Measurements from ENCODE around the gene MED16.

MED16 gene

DNA sequence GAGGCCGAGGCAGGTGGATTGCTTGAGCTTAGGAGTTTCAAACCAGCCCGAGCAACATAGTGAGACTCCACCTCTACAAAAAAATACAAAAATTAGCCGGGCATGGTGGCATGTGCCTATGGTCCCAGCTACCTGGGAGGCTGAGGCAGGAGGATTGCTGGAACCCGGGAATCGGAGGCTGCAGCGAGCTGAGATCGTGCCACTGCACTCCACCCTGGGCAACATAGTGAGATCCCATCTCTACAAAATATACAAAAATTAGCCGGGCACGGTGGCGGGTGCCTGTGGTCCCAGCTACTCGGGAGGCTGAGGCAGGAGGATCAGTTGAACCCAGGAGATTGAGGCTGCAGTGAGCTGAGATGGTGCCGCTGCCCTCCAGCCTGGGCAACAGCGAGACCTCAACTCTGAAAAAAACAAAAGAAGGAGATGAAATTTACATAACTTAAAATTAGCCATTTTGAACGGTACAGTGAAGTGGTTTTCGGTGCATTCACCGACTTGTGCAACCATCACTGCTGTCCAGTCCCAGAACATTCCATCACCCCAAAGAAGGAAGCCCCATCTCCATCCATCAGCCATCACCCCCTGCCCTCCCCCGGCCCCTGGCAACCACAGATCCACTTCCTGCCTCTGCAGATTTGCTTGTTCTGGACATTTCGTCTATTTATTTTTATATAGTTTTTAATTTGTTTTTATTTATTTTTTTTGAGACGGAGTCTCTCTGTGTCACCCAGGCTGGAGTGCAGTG lies 66.9 kb downstream of the MED16 start:
- Histone ChIP-seq H3K36me3 (ENCODE audit: insufficient read depth, low read length) (no peaks in the 10 kb centered on the region), H3K9ac (ENCODE audit: low read depth, low read length) (no peak overlapping the region), H3K4me2 (ENCODE audit: insufficient read depth, low read length) (no peak overlapping the region), H2AFZ (ENCODE audit: low read depth, low read length) (no peak overlapping the region), H3K27me3 (ENCODE audit: insufficient read depth, low read length, poor library complexity) (no peaks in the 10 kb centered on the region), H3K27ac (ENCODE audit: low read length) (no peak overlapping the region), H3K9me3 (ENCODE audit: insufficient read depth, low read length, severe bottlenecking) (no peaks in the 10 kb centered on the region), H3K4me3 (ENCODE audit: low read depth in 1 of 2, low read length in 2 of 2) (no peak overlapping the region), H3K79me2 (ENCODE audit: insufficient read depth, low read length) (no peaks in the 10 kb centered on the region), H4K20me1 (ENCODE audit: insufficient read depth, low read length) (no peaks in the 10 kb centered on the region), H3K4me1 (ENCODE audit: insufficient read depth, low read length) (no peaks in the 10 kb centered on the region)
- DNase-seq, result no peak
- ATAC-seq (ENCODE audit: insufficient read depth, low read depth), result no peak
- TF ChIP-seq EZH2 (IDR thresholded peaks at IDR 0.05; ENCODE audit: borderline replicate concordance, low read depth, low read length, severe bottlenecking), result no peak
- TF ChIP-seq, protein P1, sequence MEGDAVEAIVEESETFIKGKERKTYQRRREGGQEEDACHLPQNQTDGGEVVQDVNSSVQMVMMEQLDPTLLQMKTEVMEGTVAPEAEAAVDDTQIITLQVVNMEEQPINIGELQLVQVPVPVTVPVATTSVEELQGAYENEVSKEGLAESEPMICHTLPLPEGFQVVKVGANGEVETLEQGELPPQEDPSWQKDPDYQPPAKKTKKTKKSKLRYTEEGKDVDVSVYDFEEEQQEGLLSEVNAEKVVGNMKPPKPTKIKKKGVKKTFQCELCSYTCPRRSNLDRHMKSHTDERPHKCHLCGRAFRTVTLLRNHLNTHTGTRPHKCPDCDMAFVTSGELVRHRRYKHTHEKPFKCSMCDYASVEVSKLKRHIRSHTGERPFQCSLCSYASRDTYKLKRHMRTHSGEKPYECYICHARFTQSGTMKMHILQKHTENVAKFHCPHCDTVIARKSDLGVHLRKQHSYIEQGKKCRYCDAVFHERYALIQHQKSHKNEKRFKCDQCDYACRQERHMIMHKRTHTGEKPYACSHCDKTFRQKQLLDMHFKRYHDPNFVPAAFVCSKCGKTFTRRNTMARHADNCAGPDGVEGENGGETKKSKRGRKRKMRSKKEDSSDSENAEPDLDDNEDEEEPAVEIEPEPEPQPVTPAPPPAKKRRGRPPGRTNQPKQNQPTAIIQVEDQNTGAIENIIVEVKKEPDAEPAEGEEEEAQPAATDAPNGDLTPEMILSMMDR (IDR thresholded peaks at IDR 0.05; ENCODE audit: borderline replicate concordance, extremely low read depth, low read length, poor library complexity, severe bottlenecking), result no peak

DNA sequence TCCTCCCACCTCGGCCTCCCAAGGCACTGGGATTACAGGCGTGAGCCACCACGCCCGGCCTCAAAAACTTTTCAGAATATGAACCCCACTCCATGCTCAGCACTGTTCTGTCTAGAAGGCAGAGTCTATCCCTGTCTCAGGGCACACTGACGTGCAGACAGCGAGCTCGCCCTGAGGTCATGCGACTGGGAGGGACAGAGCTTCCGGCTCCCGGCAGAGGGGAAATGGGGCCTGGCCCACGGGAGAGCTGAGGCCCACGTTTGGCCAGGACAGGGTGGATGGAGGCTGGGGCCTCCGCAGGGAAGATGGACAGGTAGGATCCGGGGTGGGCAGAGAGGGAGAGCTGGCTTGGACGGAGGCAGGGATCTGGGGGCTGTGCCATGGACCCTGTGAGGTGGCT lies 68.1 kb downstream of the MED16 start:
- TF ChIP-seq EZH2 (IDR thresholded peaks at IDR 0.05; ENCODE audit: borderline replicate concordance, low read depth, low read length, severe bottlenecking), result no peak
- TF ChIP-seq, protein P1 (IDR thresholded peaks at IDR 0.05; ENCODE audit: borderline replicate concordance, extremely low read depth, low read length, poor library complexity, severe bottlenecking), result no peak
- H3K4me3 ChIP-seq (ENCODE audit: low read depth in 1 of 2, low read length in 2 of 2), result no peak overlapping the region
- no peak overlapping the region for H3K27ac ChIP-seq (ENCODE audit: low read length)
- no peaks in the 10 kb centered on the region for H4K20me1 ChIP-seq (ENCODE audit: insufficient read depth, low read length)
- no peak overlapping the region for H3K9ac ChIP-seq (ENCODE audit: low read depth, low read length)
- ATAC-seq (ENCODE audit: insufficient read depth, low read depth) (no peak), DNase-seq (no peak)
- H3K4me1 ChIP-seq (ENCODE audit: insufficient read depth, low read length), result no peaks in the 10 kb centered on the region
- H3K36me3 ChIP-seq (ENCODE audit: insufficient read depth, low read length), result no peaks in the 10 kb centered on the region
- no peak overlapping the region for H2AFZ ChIP-seq (ENCODE audit: low read depth, low read length)
- no peaks in the 10 kb centered on the region for H3K27me3 ChIP-seq (ENCODE audit: insufficient read depth, low read length, poor library complexity)
- no peak overlapping the region for H3K4me2 ChIP-seq (ENCODE audit: insufficient read depth, low read length)
- no peaks in the 10 kb centered on the region for H3K9me3 ChIP-seq (ENCODE audit: insufficient read depth, low read length, severe bottlenecking)
- no peaks in the 10 kb centered on the region for H3K79me2 ChIP-seq (ENCODE audit: insufficient read depth, low read length)

DNA sequence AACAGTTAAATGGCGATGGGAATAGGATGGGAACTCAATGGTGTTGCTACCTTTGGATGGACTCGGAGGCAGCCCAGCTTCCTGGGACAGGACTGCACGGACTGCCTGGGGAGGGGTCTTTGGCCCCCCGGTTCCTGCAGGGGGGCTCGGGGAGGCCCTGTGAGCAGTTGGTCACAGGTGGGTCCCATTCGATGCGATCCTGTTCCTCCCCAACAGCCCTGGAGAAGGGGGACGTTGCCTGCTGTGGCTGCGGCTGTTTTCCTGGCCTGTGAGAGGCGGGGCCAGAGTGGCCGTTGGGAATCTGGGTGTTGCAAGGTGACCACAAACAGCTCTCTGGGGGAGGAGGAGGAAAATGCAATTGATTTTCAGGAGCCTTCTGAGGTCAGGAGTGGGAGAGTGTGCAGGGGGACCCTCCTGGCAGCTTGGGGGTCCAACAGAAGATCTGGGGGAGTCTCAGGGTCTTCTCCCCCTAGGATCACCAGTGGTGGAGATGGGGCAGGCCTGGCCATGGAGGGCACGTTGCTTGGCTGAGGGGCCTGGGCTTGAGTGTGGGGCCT lies 69.3 kb downstream of the MED16 start:
- no peak overlapping the region for H3K4me2 ChIP-seq (ENCODE audit: insufficient read depth, low read length)

More for the DNA sequence above, 69.3 kb downstream of the MED16 start:
- no peaks in the 10 kb centered on the region for H3K36me3 ChIP-seq (ENCODE audit: insufficient read depth, low read length)
- DNase-seq (no peak), ATAC-seq (ENCODE audit: insufficient read depth, low read depth) (no peak)
- H3K79me2 ChIP-seq (ENCODE audit: insufficient read depth, low read length), result no peaks in the 10 kb centered on the region
- H3K27me3 ChIP-seq (ENCODE audit: insufficient read depth, low read length, poor library complexity), result no peaks in the 10 kb centered on the region
- H4K20me1 ChIP-seq (ENCODE audit: insufficient read depth, low read length), result no peaks in the 10 kb centered on the region
- H3K9me3 ChIP-seq (ENCODE audit: insufficient read depth, low read length, severe bottlenecking), result no peaks in the 10 kb centered on the region
- H3K4me1 ChIP-seq (ENCODE audit: insufficient read depth, low read length), result no peaks in the 10 kb centered on the region
- no peak overlapping the region for H2AFZ ChIP-seq (ENCODE audit: low read depth, low read length)
- H3K27ac ChIP-seq (ENCODE audit: low read length), result no peak overlapping the region
- no peak for TF ChIP-seq EZH2 (IDR thresholded peaks at IDR 0.05; ENCODE audit: borderline replicate concordance, low read depth, low read length, severe bottlenecking)
- TF ChIP-seq, protein P1 (IDR thresholded peaks at IDR 0.05; ENCODE audit: borderline replicate concordance, extremely low read depth, low read length, poor library complexity, severe bottlenecking), result no peak
- no peak overlapping the region for H3K9ac ChIP-seq (ENCODE audit: low read depth, low read length)
- H3K4me3 ChIP-seq (ENCODE audit: low read depth in 1 of 2, low read length in 2 of 2), result no peak overlapping the region
